H1 (cell line): Measurements from ENCODE around the gene FES. TPM values are rescaled to one million over a fixed set of nuclear protein-coding genes. Genes with fewer than 3 reads are reported as not detected.

Experiments
- CTCF ChIA-PET: fragments of 300-600 bp; sonication (Branson Sonifier 250); formaldehyde crosslinking; loops from one replicate; lab custom pipeline; 2021; ENCODE audit not compliant: partially characterized antibody; lab: Charles Lee
- POLR2A ChIA-PET: fragments of 300-600 bp; sonication (Branson Sonifier 250); formaldehyde crosslinking; loops from one replicate; lab custom pipeline; 2021; ENCODE audit warnings: inconsistent platforms; ENCODE audit not compliant: partially characterized antibody; lab: Charles Lee
- DNase-seq, 2 experiments: peaks; one replicate each; pipeline versions ENCODE4 v3.0.0 to v3.0.0-alpha.2; 2010 to 2022; ENCODE audit warnings: low spot score in 2 of 2, low read depth in 1 of 2, mixed read lengths in 1 of 2
- FAIRE-seq: peaks from 2 replicates; lab custom pipeline; 2011; peaks lifted over from hg19 to GRCh38; lab: Jason Lieb, UNC
- H2AFZ ChIP-seq: 2 replicates; pipeline ENCODE4 v1.8.1; 2012; ENCODE audit warnings: low read length, inconsistent platforms
- H2AK5ac ChIP-seq: 2 replicates; pipeline ENCODE4 v1.6.1; 2013; ENCODE audit warnings: low read depth, low read length
- H2BK120ac ChIP-seq: replicated peaks from 2 replicates; pipeline ENCODE3; 2013; ENCODE audit warnings: low read depth, low read length, inconsistent platforms
- H2BK12ac ChIP-seq: 2 replicates; pipeline ENCODE4 v1.6.1; 2013; ENCODE audit warnings: low read depth, low read length
- H2BK15ac ChIP-seq: 2 replicates; pipeline ENCODE4 v1.6.1; 2013; ENCODE audit warnings: low read length
- H2BK20ac ChIP-seq: 2 replicates; pipeline ENCODE4 v1.6.1; 2013; ENCODE audit warnings: low read length
- H2BK5ac ChIP-seq: 2 replicates; pipeline ENCODE4 v1.6.1; 2013; ENCODE audit warnings: low read depth, low read length
- H3K14ac ChIP-seq: 2 replicates; pipeline ENCODE4 v1.6.1; 2013; ENCODE audit warnings: inconsistent platforms; ENCODE audit not compliant: insufficient read length
- H3K18ac ChIP-seq: 2 replicates; pipeline ENCODE4 v1.6.1; 2013; ENCODE audit warnings: low read length; ENCODE audit errors: extremely low read depth
- H3K23ac ChIP-seq: 2 replicates; pipeline ENCODE4 v1.6.1; 2013; ENCODE audit warnings: inconsistent platforms; ENCODE audit not compliant: insufficient read length
- H3K23me2 ChIP-seq: 2 replicates; pipeline ENCODE4 v1.6.1; 2013; ENCODE audit warnings: low read depth, low read length
- H3K27ac ChIP-seq: 2 replicates; pipeline ENCODE4 v1.6.1; 2011; ENCODE audit warnings: low read depth, low read length, inconsistent platforms
- H3K27me3 ChIP-seq, 4 experiments: replicated peaks in 1 of 4; 1 replicate in 1 of 4; 2 replicates in 3 of 4; pipeline versions ENCODE4 v1.6.1 to v1.8.1; 2011 to 2013; ENCODE audit warnings: low read length in 3 of 4, mild to moderate bottlenecking in 3 of 4, inconsistent platforms in 2 of 4, mixed read lengths in 2 of 4, moderate library complexity in 1 of 4; ENCODE audit not compliant: control insufficient read depth in 3 of 4, insufficient read depth in 3 of 4; ENCODE audit errors: extremely low read depth in 1 of 4
- H3K36me3 ChIP-seq, 4 experiments: 2 replicates each; pipeline versions ENCODE4 v1.6.1 to v1.8.1; 2011 to 2013; ENCODE audit warnings: mild to moderate bottlenecking in 4 of 4, low read length in 3 of 4, moderate library complexity in 2 of 4, control low read depth in 1 of 4, inconsistent platforms in 1 of 4; ENCODE audit not compliant: insufficient read depth in 4 of 4, control insufficient read depth in 2 of 4
- H3K4ac ChIP-seq: replicated peaks from 2 replicates; pipeline ENCODE3; 2013; ENCODE audit warnings: low read length, low read depth, mixed read lengths, inconsistent platforms; ENCODE audit not compliant: insufficient read length
- H3K4me1 ChIP-seq, 4 experiments: replicated peaks in 1 of 4; 1 replicate in 1 of 4; 2 replicates in 3 of 4; pipeline versions ENCODE4 v1.6.1 to v1.8.1; 2011 to 2013; ENCODE audit warnings: low read length in 3 of 4, inconsistent platforms in 2 of 4, mixed read lengths in 1 of 4; ENCODE audit not compliant: insufficient read depth in 4 of 4, control insufficient read depth in 3 of 4
- H3K4me2 ChIP-seq, 2 experiments: 2 replicates each; pipeline versions ENCODE4 v1.6.1 to v1.8.1; 2011 to 2013; ENCODE audit warnings: low read depth in 2 of 2, low read length in 2 of 2, control low read depth in 1 of 2, inconsistent platforms in 1 of 2, mild to moderate bottlenecking in 1 of 2; ENCODE audit not compliant: insufficient read depth in 1 of 2
- H3K4me3 ChIP-seq, 4 experiments: fragments of 200-600, 300-600 bp in 1 of 4; sonication (generic), shearing (Covaris generic), sonication (Bioruptor Twin) in 1 of 4; 2 replicates each; pipeline versions ENCODE4 v1.5.1 to v1.8.1; 2011 to 2016; ENCODE audit warnings: low read length in 4 of 4, low read depth in 3 of 4, control low read depth in 2 of 4, inconsistent platforms in 2 of 4, mild to moderate bottlenecking in 2 of 4, mixed read lengths in 1 of 4, moderate library complexity in 1 of 4; ENCODE audit not compliant: insufficient read depth in 2 of 4; ENCODE audit errors: extremely low read depth in 1 of 4
- H3K56ac ChIP-seq: replicated peaks from 2 replicates; pipeline ENCODE3; 2013; ENCODE audit warnings: low read depth, mild to moderate bottlenecking, mixed read lengths, low read length, inconsistent platforms; ENCODE audit not compliant: insufficient read length
- H3K79me1 ChIP-seq: 2 replicates; pipeline ENCODE4 v1.6.1; 2013; ENCODE audit warnings: low read depth, low read length, control low read depth
- H3K79me2 ChIP-seq, 2 experiments: 2 replicates each; pipeline versions ENCODE4 v1.6.1 to v1.8.1; 2012 to 2013; ENCODE audit warnings: low read length in 2 of 2, mild to moderate bottlenecking in 2 of 2, inconsistent platforms in 1 of 2; ENCODE audit not compliant: insufficient read depth in 2 of 2, control insufficient read depth in 1 of 2
- H3K9ac ChIP-seq, 4 experiments: replicated peaks in 1 of 4; 1 replicate in 1 of 4; 2 replicates in 3 of 4; pipeline versions ENCODE4 v1.6.1 to v1.8.1; 2011 to 2013; ENCODE audit warnings: low read depth in 3 of 4, low read length in 3 of 4, control low read depth in 2 of 4, mild to moderate bottlenecking in 2 of 4, moderate library complexity in 2 of 4, inconsistent platforms in 1 of 4; ENCODE audit errors: extremely low read depth in 1 of 4
- H3K9me3 ChIP-seq, 2 experiments: 2 replicates each; pipeline versions ENCODE4 v1.6.1 to v1.8.1; 2012 to 2013; ENCODE audit warnings: mild to moderate bottlenecking in 2 of 2, moderate library complexity in 2 of 2, control low read depth in 1 of 2, inconsistent platforms in 1 of 2, low read depth in 1 of 2, low read length in 1 of 2, mixed read lengths in 1 of 2; ENCODE audit not compliant: insufficient read depth in 2 of 2
- H4K20me1 ChIP-seq, 2 experiments: replicated peaks in 1 of 2; 2 replicates each; pipeline versions ENCODE3 to v1.8.1; 2011 to 2013; ENCODE audit warnings: inconsistent platforms in 2 of 2, low read length in 2 of 2, mild to moderate bottlenecking in 1 of 2; ENCODE audit not compliant: insufficient read depth in 2 of 2, control insufficient read depth in 1 of 2
- H4K5ac ChIP-seq: 2 replicates; pipeline ENCODE4 v1.6.1; 2013; ENCODE audit warnings: low read length, low read depth, mixed read lengths, inconsistent platforms; ENCODE audit not compliant: insufficient read length
- H4K8ac ChIP-seq: 2 replicates; pipeline ENCODE4 v1.8.0; 2013; ENCODE audit warnings: mild to moderate bottlenecking, moderate library complexity, low read length, inconsistent platforms; ENCODE audit not compliant: insufficient read depth; ENCODE audit errors: extremely low read depth
- H4K91ac ChIP-seq: replicated peaks from 2 replicates; pipeline ENCODE3; 2013; ENCODE audit warnings: low read length, mixed read lengths, inconsistent platforms; ENCODE audit not compliant: insufficient read length
- JUND ChIP-seq: IDR thresholded peaks from 2 replicates; pipeline ENCODE4 v1.6.1; 2011; ENCODE audit warnings: mild to moderate bottlenecking, improper control_type of control experiment, low read length
- NRF1 ChIP-seq: IDR thresholded peaks from 2 replicates; pipeline ENCODE4 v1.6.1; 2011; ENCODE audit warnings: mild to moderate bottlenecking, low read depth, low read length, improper control_type of control experiment
- RAD21 ChIP-seq, 2 experiments: IDR thresholded peaks in 1 of 2; conservative IDR thresholded peaks in 1 of 2; 2 replicates each; pipeline ENCODE4 v1.6.1; 2011; ENCODE audit warnings: low read depth in 2 of 2, low read length in 2 of 2, improper control_type of control experiment in 1 of 2, inconsistent platforms in 1 of 2, mild to moderate bottlenecking in 1 of 2, moderate library complexity in 1 of 2
- SP4 ChIP-seq: IDR thresholded peaks from 2 replicates; pipeline ENCODE4 v1.6.1; 2012; ENCODE audit warnings: low read length, inconsistent platforms
- WGBS, 2 experiments: shearing (Covaris generic) in 1 of 2; methylation state at CpG; one replicate each; pipeline versions ENCODE4 v1.1.6 to v1.1.7; 2013 to 2015; ENCODE audit warnings: low lambda C conversion rate in 2 of 2, mixed read lengths in 2 of 2, inconsistent platforms in 1 of 2, low coverage in 1 of 2, missing lambda C conversion rate in 1 of 2; ENCODE audit not compliant: insufficient replicate concordance in 2 of 2, insufficient coverage in 1 of 2, insufficient read length in 1 of 2; ENCODE audit errors: extremely low coverage in 1 of 2, missing lambda C conversion rate in 1 of 2; 5-methylcytosine and 5-hydroxymethylcytosine counted together
- polyA plus RNA-seq, 7 experiments: library from polyadenylated mRNA; depleted of rRNA in 3 of 7; stranded (reverse) in 5 of 7; unstranded in 2 of 7; fragments of >200 nt in 5 of 7; fragments of 200-250 nt in 2 of 7; gene quantifications; 1 replicate in 5 of 7; 2 replicates in 1 of 7; 4 replicates in 1 of 7; pipeline versions ENCODE4 v1.2.1 to v1.2.3, GENCODE V29; 2011 to 2013; ENCODE audit warnings: missing spikeins in 2 of 7, mixed read lengths in 2 of 7
- total RNA-seq: library from RNA; stranded (reverse); fragmentation: NEBNext Ultra II Directional; extraction: Animal tissue kit (Norgen Biotek cat#: 25700); gene quantifications from 2 replicates; pipeline ENCODE4 v1.2.1, GENCODE V29; 2021

FES gene
- total and polyA plus RNA-seq, 2 of the 8 experiments (the other 6 are each of a cell fraction or from before 2014, with no cell fraction given): 8.5 to 8.6 TPM

DNA sequence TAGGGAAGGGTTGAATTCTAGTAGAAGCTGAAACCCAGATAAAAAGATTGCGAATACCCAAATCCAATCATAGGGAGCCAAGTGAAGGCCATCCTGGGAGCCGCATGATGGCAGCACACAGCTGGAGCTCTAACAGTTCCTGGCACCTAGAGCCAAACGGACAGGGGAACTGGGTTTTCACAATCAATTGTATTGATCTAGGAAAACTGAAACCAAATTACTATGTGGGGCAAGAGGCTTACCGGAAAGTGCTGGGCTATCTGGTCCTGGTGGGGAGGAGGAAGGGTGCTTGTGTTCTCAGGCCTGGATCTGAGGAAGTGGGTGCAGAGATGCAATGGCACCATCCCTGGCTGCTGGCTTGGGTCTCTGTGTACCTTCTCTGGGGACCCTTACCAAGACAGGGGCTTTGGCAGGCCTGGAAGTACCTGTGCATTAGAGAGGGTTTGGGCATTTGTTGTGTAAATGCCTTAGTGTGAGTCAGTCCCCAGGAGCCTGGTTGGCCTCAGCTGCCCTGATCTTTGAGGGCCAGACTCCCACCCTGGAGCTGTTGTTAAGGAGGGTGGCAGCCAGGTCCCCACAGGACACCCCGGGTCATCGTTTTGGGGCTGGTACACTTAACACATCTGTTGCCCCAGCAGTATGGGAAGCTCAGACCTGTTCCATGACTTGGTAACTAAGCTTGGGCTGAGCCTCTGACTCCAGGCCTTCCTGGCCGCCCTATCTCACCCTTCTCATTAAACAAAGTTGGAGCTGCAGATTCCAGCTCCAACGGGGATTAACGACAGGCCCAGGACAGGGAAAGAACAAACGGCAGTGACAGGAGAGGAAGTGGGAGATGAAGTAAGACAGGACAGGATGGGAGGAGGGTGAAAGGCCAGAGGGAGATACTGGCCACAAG, 24.8 kb upstream of the FES start:
- H3K23me2 ChIP-seq: peaks cover 1% of the 10 kb centered on the region; the same call in 1 of the 2 replicates
- H3K4me2 ChIP-seq: peak overlapping the region; percentile 15 to 45
- H2BK120ac ChIP-seq: no peak overlapping the region
- H4K20me1 ChIP-seq: no peaks in the 10 kb centered on the region
- ChIA-PET CTCF (interaction anchor here (0.6 to 2.0 kb wide), 10 partner anchors 14 to 97 kb away, joined by 3 to 13 read pairs (median 4); partner anchors contain the start of gene FES), POLR2A (interaction anchor here (1.2 to 2.2 kb wide), 5 partner anchors 9 to 41 kb away, joined by 3 to 11 read pairs (median 7); partner anchors contain the start of gene FURIN)
- H3K27ac ChIP-seq: peak overlapping the region; percentile 28
- 66% methylated on average over 10 of the region's 10 CpGs; no CpG with 5 or more reads in 1 of the 2 experiments for WGBS, 2 experiments
- no peaks in the 10 kb centered on the region for H3K36me3 ChIP-seq
- H2BK20ac ChIP-seq: peak overlapping the region; percentile 90; the same call in 1 of the 2 replicates
- no peak overlapping the region; the same call in 1 of the 2 replicates for H2BK15ac ChIP-seq
- DNase-seq: no peak
- H4K8ac ChIP-seq: no peak overlapping the region
- H2BK5ac ChIP-seq: peak overlapping the region; percentile 82
- H2AFZ ChIP-seq: peak overlapping the region; percentile 44
- H3K4me3 ChIP-seq: no peak overlapping the region
- no peaks in the 10 kb centered on the region for H3K79me1 ChIP-seq
- H2AK5ac ChIP-seq: no peak overlapping the region
- peaks cover 0 to 8% (median 5%) of the 10 kb centered on the region in 4 experiments; a peak in 6 of 7 replicates for H3K4me1 ChIP-seq
- TF ChIP-seq SP4 (no peak), RAD21 (IDR thresholded peaks at IDR 0.05 in 1 of 2, conservative IDR thresholded peaks at IDR 0.05 in 1 of 2; ENCODE audit: low read depth in 2 of 2, low read length in 2 of 2) (peak in 1 of 2 experiments; percentile 0; a peak in 1 of 4 replicates), JUND (peak; percentile 15; the same call in 1 of the 2 replicates), NRF1 (no peak)
- no peak overlapping the region for H3K23ac ChIP-seq
- peak overlapping the region; percentile 60 for H3K18ac ChIP-seq
- peak overlapping the region; percentile 46 for H3K4ac ChIP-seq
- no peaks in the 10 kb centered on the region for H3K27me3 ChIP-seq
- no peak overlapping the region for H3K56ac ChIP-seq
- H3K9ac ChIP-seq: no peak overlapping the region; a peak in 1 of 7 replicates
- H4K91ac ChIP-seq: peak overlapping the region; percentile 89
- H3K79me2 ChIP-seq: no peaks in the 10 kb centered on the region
- no peak overlapping the region for H3K14ac ChIP-seq
- peak overlapping the region; percentile 55; the same call in 1 of the 2 replicates for H2BK12ac ChIP-seq
- FAIRE-seq: no peak
- no peaks in the 10 kb centered on the region for H3K9me3 ChIP-seq
- H4K5ac ChIP-seq: no peak overlapping the region
